D721Med (cell line): ENCODE measurements around the gene PLEKHM2.

Experiments used
- DNase-seq: peaks from one replicate; pipeline ENCODE4 v3.0.0; 2011; ENCODE audit warnings: low spot score; ENCODE audit not compliant: insufficient read length
- FAIRE-seq: peaks from 2 replicates; lab custom pipeline; 2011; peaks lifted over from hg19 to GRCh38; lab: Jason Lieb, UNC
- CTCF ChIP-seq: IDR thresholded peaks from 2 replicates; pipeline ENCODE4 v1.5.1; 2012; ENCODE audit warnings: mild to moderate bottlenecking, control low read depth; ENCODE audit not compliant: insufficient read depth; ENCODE audit errors: missing control alignments

PLEKHM2 gene

GRCh38 chr1:15739259-15739658 is 55.1 kb downstream of the PLEKHM2 start:
- no peak for TF ChIP-seq CTCF
- no peak for FAIRE-seq

DNA sequence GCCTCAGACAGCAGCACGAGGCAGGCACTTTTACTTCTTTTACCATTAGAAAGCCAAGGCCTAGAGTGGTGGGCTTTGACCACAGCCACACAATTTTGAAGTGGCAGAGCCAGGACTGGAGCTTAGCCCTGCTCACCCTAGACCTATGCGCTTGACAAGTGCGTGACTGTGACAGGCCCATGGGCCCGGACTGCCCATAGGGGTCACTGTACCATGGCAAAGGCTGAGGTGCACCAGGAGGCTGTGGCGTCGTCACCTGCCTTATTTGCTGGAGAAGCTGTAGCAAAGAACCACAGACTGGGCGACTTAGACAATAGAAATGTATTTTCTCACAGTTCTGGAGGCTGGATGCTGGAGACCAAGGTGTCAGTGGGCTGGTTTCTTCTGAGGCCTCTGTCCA is 55.6 kb downstream of the PLEKHM2 start:
- TF ChIP-seq CTCF = no peak
- FAIRE-seq = no peak
- DNase-seq = no peak

More at GRCh38 chr1:15739259-15739658, 55.1 kb downstream of the PLEKHM2 start:
- no peak for DNase-seq

DNA sequence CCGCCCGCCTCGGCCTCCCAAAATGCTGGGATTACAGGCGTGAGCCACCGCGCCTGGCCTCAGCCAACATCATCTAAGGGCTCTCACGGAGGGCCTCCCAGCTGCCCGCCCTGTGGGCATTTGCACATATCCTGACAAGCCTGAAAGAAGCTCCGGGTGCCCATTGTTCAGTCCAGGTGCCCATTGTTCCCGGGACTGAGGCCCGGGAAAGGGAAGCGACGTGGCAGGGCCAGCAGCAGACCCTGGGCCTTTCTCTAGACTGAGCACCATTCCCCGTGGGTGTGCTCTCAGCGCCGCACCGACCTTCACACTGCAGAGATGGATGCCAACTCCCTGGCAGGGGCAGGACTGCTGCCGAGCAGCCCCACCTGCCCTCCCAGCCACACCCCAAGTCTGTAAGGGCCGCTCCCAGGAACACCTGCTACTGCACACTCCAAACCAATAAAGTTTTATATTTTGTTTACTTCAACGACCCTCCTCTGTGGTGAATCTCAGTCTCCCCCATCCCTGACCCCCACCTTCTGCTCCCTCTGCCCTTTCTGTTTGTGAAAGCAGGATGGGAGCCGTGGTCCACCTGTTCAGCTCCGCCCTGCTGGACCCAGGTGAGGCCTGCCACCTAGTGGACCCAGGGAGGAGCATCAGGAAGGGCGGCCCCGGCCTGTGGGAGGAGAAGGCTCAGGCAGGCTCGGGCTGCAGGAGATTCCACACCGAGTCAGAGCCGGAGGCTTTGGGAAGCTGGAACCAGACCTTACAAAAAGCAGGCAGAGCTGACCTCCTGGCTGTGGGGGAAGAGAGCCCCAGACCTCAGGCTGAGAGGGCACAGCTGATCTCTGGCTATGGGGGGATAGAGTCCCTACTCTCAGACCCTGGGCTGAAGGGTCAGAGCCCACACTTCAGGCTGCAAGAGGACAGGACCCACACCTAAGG is 57.1 kb downstream of the PLEKHM2 start:
- peak; percentile 60 for DNase-seq
- TF ChIP-seq CTCF = peak; percentile 88
- FAIRE-seq = no peak

DNA sequence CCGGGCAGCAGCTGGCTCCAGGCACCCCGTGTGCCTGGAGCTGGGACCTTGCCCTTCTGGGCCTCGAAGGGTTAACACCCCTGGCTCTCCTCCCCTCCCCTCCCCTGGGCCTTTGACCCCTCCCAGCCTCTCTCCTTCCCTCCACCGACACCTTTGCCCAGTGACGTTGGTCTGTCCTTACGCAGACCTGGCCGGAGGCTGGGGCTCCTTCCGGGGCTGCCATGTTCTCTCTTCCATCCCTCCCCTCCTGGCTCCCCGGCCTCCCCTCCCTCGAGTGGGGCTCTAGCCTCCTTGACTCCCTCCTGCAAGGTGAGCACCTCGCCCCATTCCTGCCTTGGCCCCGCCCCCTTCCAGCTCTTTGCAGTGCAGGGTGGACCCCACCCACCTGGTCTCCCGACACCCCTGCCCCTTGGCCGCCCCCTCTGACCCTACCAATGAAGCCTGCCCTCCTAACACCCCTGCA is 58.2 kb downstream of the PLEKHM2 start, which contains the start of gene TMEM82:
Gene TMEM82, plus strand, starts transcription at position 161 of the 463 bp plus-strand sequence. Its CDS starts 61 bp downstream, at position 222.
- DNase-seq (no peak), FAIRE-seq (no peak)
- no peak for TF ChIP-seq CTCF

DNA sequence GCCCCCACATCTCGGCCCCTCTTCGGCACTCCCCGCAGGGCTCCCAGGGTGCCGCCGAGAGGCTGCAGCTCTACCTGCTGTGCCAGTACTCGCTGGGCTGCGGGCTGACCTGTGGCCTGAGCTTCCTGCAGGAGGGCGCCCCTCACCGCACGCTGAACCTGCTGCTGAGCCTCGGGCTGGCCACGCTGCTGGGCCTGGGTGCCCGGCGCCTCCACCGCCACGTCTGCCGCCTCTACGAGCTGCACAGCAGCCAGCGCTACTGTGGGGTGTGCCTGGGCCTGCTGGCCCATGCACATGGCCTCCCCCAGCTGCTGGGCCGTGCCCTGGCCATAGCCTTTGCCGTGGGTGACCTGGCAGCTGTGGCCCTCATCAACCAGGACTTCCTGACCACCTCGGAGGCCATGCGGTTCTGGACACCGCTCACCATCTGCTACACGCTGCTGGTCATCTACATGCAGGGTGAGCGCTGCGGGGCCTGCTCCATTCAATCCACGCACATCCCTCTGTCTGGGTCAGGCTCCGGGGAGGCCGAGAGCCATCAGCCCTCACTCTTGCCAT is 60.1 kb downstream of the PLEKHM2 start:
- DNase-seq = no peak
- TF ChIP-seq CTCF = no peak
- no peak for FAIRE-seq

DNA sequence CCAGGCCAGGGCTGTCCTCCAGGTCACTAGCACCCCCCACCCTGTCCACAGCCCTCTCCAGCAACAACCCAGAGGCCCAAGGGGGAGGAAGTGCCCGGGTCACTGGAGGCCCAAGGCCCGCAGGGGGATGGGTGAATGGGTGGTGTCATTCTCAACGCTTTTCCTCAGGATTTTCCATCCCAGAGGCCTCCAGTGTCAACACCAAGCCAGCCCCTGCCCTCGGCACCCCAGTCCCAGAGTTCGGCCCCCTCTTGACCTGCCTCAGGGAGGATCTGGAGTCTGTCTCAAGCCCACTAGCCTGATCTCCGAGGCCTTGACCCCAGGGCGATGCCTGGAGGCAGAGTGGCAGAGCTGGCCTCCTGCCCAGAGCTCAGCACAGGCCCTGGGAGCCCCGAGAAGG is 63.3 kb downstream of the PLEKHM2 start:
- DNase-seq (no peak), FAIRE-seq (no peak)
- TF ChIP-seq CTCF = no peak

DNA sequence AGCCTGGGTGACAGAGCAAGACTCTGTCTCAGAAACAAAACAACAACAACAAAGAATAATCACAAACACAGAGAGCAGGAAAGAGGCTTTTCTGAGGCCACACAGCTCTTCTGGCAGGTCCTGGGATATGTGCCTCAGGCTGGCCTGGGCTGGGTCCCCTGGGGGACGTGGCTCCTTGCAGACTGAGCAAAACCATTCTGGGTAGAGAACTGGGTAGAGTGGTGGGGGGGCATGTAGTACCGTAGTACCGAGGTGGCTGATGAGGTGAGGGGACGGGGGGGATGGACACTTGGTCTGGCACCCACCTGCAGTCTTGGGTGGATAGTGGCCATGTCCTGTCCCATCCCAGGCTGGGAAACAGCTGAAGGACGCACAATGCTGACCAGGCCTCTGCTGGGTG is 64.1 kb downstream of the PLEKHM2 start:
- no peak for TF ChIP-seq CTCF
- DNase-seq (no peak), FAIRE-seq (no peak)
